Tibial nerve (tissue), 4 donors: ENCODE measurements around the gene LAMB1. TPM values are rescaled to one million over a fixed set of nuclear protein-coding genes. Genes with fewer than 3 reads are reported as not detected.

ENCODE experiments used
- DNase-seq, 2 donors: peaks; one replicate each; pipeline ENCODE4 v3.0.0-alpha.2; 2019; ENCODE audit warnings: low spot score in 2 of 2
- H3K27ac ChIP-seq, 4 donors: fragments of 200-600 bp; sonication (generic) in 3 of 4; one replicate each; pipeline ENCODE4 v1.5.1; 2017 to 2019; ENCODE audit warnings: mild to moderate bottlenecking in 1 of 4
- H3K27me3 ChIP-seq, 2 donors: fragments of 200-600 bp; sonication (generic) in 1 of 2; one replicate each; pipeline versions ENCODE4 v1.5.1 to v1.6.0; 2017 to 2019
- H3K36me3 ChIP-seq, 3 donors: fragments of 200-600 bp; sonication (generic); one replicate each; pipeline ENCODE4 v1.5.1; 2018 to 2019
- H3K4me1 ChIP-seq, 4 donors: fragments of 200-600 bp; sonication (generic) in 3 of 4; one replicate each; pipeline ENCODE4 v1.5.1; 2017 to 2019
- H3K4me3 ChIP-seq, 4 donors: fragments of 200-600 bp; sonication (generic) in 3 of 4; one replicate each; pipeline ENCODE4 v1.5.1; 2017 to 2019; ENCODE audit warnings: mild to moderate bottlenecking in 1 of 4, moderate library complexity in 1 of 4
- H3K9me3 ChIP-seq, 4 donors: fragments of 200-600 bp; sonication (generic) in 3 of 4; one replicate each; pipeline ENCODE4 v1.5.1; 2017 to 2019
- EP300 ChIP-seq, 2 donors: sonication (generic); formaldehyde crosslinking; IDR thresholded peaks; one replicate each; pipeline ENCODE4 v1.6.1; 2017; ENCODE audit warnings: antibody characterized with exemption in 2 of 2, mild to moderate bottlenecking in 1 of 2
- POLR2A ChIP-seq, 2 donors: fragments of 450-650 bp; IDR thresholded peaks; one replicate each; pipeline ENCODE4 v1.6.1; 2017; ENCODE audit warnings: antibody characterized with exemption in 2 of 2, mild to moderate bottlenecking in 2 of 2, moderate library complexity in 2 of 2
- WGBS, 2 donors: methylation state at CpG; one replicate each; pipeline ENCODE4 v1.1.5; 2018; 5-methylcytosine and 5-hydroxymethylcytosine counted together
- total RNA-seq, 4 donors: library from RNA; depleted of rRNA; stranded (reverse); fragments of >200 nt; gene quantifications; one replicate each; pipeline ENCODE4 v1.1.0, GENCODE V29; 2016
- TF ChIP-seq, protein P1 (sequence below), 5 experiments: fragments of 200-600 bp in 3 of 5; fragments of 450-650 bp in 2 of 5; sonication (generic) in 3 of 5; IDR thresholded peaks; one replicate each; pipeline ENCODE4 v1.5.1; 2016 to 2019; ENCODE audit warnings: antibody characterized with exemption in 5 of 5, mild to moderate bottlenecking in 3 of 5, moderate library complexity in 2 of 5

The LAMB1 gene
- total RNA-seq, 4 donors from 2014 or later = 232 to 563 (median 357) TPM

DNA sequence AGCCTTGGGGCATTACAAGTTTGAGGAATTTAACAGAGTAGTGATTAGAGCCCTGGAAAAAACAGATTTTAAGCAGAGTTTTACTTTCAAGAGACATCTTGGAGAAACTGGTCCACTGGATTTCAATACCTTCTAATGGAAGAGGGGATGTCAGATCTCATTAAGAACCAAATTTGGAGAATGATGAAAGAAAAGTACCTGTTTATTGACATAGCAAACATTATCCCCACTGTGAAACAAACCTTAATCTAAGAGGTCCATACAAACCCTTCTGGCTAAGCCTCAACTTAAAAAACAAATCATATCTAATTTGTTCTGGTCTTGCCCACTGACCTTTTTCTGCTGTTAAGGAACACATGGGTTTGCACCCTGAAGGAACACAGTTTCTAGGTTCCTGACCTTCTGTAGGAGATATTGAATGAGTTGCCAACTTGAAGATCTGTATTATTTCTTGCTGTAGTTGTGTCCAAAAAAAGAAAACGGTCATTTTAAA lies 53.5 kb downstream of the LAMB1 start:
- H3K9me3 ChIP-seq = no peaks in the 10 kb centered on the region
- H3K4me3 ChIP-seq = no peak overlapping the region
- no peak for DNase-seq
- peaks cover 0 to 62% (median 6%) of the 10 kb centered on the region in 3 donors for H3K36me3 ChIP-seq
- peak overlapping the region; percentile 4 to 91 (median 68) for H3K27ac ChIP-seq
- no peaks in the 10 kb centered on the region for H3K27me3 ChIP-seq
- no peak for TF ChIP-seq POLR2A (IDR thresholded peaks at IDR 0.05)
- TF ChIP-seq EP300 (IDR thresholded peaks at IDR 0.05) = no peak
- TF ChIP-seq, protein P1, sequence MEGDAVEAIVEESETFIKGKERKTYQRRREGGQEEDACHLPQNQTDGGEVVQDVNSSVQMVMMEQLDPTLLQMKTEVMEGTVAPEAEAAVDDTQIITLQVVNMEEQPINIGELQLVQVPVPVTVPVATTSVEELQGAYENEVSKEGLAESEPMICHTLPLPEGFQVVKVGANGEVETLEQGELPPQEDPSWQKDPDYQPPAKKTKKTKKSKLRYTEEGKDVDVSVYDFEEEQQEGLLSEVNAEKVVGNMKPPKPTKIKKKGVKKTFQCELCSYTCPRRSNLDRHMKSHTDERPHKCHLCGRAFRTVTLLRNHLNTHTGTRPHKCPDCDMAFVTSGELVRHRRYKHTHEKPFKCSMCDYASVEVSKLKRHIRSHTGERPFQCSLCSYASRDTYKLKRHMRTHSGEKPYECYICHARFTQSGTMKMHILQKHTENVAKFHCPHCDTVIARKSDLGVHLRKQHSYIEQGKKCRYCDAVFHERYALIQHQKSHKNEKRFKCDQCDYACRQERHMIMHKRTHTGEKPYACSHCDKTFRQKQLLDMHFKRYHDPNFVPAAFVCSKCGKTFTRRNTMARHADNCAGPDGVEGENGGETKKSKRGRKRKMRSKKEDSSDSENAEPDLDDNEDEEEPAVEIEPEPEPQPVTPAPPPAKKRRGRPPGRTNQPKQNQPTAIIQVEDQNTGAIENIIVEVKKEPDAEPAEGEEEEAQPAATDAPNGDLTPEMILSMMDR (IDR thresholded peaks at IDR 0.05) = no peak
- H3K4me1 ChIP-seq = peaks cover 0 to 93% (median 54%) of the 10 kb centered on the region in 4 donors
- WGBS, 2 donors = 37 to 52% methylated on average over 1 of the region's 1 CpG

DNA sequence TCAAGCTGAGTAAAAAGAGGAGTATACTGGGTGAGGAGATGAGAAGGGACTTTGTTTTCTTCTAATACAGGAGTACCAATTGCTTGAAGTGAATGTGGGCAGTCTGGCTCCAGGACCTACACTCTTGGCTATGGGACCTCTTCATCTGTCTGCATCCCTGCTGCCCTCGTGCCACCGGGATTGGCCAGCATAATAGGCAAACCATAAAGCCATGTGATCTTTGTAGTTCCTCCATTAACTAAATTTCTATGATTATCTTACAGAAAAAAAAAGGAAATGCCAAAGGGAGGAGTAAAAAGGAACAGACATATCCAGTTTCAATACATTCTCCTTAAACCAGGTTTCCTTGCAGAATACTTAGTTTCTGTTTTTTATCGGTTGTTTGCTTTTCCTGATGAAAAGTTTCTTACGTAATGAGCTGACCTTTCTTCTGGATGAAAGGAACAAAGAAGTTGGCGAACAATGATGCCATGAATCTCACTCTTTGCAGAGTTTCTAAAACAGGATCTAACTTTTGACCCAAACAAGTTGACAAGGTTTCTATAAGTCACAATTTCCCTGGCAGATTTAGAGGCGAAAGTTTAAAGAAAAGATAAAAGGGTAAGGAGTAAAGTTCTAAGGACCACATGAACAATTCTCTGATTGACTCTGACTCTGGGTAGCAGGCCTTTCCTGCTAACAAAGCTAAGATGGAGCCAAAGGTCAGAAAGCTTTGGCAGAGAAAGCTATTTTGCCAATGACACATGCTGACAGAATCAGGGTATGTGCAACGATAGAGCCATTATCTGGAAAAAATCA lies 54.1 kb downstream of the LAMB1 start:
- no peak overlapping the region for H3K4me3 ChIP-seq
- H3K4me1 ChIP-seq = peaks cover 0 to 87% (median 54%) of the 10 kb centered on the region in 4 donors
- TF ChIP-seq POLR2A (IDR thresholded peaks at IDR 0.05) (no peak), EP300 (IDR thresholded peaks at IDR 0.05) (peak; percentile 41 to 57)
- TF ChIP-seq, protein P1 (IDR thresholded peaks at IDR 0.05) = no peak
- WGBS, 2 donors = 34% methylated on average over 7 of the region's 7 CpGs
- DNase-seq = no peak
- H3K36me3 ChIP-seq = peaks cover 0 to 62% (median 6%) of the 10 kb centered on the region in 3 donors
- peak overlapping the region; percentile 4 to 91 (median 68) for H3K27ac ChIP-seq
- H3K9me3 ChIP-seq = no peaks in the 10 kb centered on the region
- H3K27me3 ChIP-seq = no peaks in the 10 kb centered on the region

DNA sequence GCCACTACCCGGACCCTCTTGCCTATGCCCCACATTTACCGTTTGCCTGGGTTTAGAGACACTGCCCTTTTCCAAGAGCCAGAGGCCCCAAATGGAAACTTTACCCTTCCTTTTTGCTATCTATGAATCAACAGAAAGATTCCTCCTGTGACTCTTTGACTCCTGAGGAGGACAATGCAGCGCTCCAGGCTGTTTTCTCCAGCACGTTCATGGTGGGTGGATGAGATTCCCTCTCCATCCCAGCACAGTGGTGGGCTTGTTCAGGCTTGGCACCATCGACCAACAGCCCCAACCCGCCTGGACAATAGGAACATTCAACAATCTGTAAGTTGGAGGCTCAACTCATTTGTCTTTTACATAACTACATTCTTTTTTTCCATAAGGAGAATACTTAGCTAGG lies 56.1 kb downstream of the LAMB1 start:
- Histone ChIP-seq H3K36me3 (peaks cover 0 to 60% (median 5%) of the 10 kb centered on the region in 3 donors), H3K4me1 (peaks cover 0 to 68% (median 48%) of the 10 kb centered on the region in 4 donors), H3K27ac (peak overlapping the region; percentile 38 to 91 (median 64)), H3K9me3 (no peaks in the 10 kb centered on the region), H3K27me3 (no peaks in the 10 kb centered on the region), H3K4me3 (no peak overlapping the region)
- DNase-seq = no peak
- TF ChIP-seq, protein P1 (IDR thresholded peaks at IDR 0.05) = no peak
- TF ChIP-seq EP300 (IDR thresholded peaks at IDR 0.05) = peak in 1 of 2 donors; percentile 50
- 46 to 47% methylated on average over 6 of the region's 6 CpGs for WGBS, 2 donors

DNA sequence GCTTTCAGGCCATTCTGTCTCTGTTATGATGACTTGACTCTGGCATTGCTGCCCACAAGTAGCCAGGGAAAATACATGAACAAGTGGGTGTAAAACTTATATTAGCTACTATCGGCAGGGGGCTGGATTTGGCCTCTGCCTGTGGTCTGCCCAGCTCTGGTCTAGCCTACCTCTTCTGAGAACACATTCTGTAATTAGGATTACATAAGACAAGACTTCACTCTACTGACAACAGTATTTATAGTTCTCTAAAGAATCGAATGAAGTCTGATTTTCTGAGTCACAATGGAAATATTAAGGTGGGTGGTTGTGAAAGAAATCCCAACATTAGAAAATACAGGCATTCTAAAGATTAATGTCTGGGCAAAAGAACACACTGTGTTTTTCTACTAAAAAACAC lies 56.5 kb downstream of the LAMB1 start:
- Histone ChIP-seq H3K36me3 (peaks cover 0 to 59% (median under 1%) of the 10 kb centered on the region in 3 donors), H3K9me3 (no peaks in the 10 kb centered on the region), H3K4me1 (peaks cover 0 to 63% (median 46%) of the 10 kb centered on the region in 4 donors), H3K4me3 (no peak overlapping the region), H3K27ac (peak overlapping the region; percentile 38 to 91 (median 64)), H3K27me3 (no peaks in the 10 kb centered on the region)
- TF ChIP-seq EP300 (IDR thresholded peaks at IDR 0.05) (no peak), POLR2A (IDR thresholded peaks at IDR 0.05) (no peak)
- TF ChIP-seq, protein P1 (IDR thresholded peaks at IDR 0.05) = no peak
- WGBS, 2 donors = 37 to 38% methylated on average over 2 of the region's 2 CpGs
- no peak for DNase-seq

DNA sequence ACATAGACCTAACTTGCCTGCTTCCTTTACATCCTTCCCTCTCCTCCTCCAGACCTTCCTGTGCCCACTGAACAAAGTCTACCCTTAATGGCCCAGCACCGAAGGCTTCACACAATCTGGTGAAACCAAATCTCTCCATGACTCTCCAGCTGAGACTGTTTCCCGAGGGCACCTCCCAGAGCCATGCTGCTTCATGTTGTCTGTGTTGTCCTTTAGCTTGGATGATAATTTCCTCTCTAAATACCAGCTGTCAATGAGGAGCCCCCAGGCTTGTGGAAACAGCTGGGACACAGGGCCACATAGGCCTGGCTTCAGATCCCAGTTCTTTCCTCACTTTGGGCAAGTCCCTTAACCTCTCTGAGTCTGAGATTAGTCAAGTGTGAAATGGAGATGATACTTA lies 57.6 kb downstream of the LAMB1 start:
- Histone ChIP-seq H3K27ac (peak overlapping the region; percentile 28 to 91 (median 64)), H3K36me3 (peaks cover 0 to 56% (median 0%) of the 10 kb centered on the region in 3 donors), H3K4me1 (peaks cover 0 to 66% (median 40%) of the 10 kb centered on the region in 4 donors), H3K9me3 (no peaks in the 10 kb centered on the region), H3K4me3 (no peak overlapping the region), H3K27me3 (no peaks in the 10 kb centered on the region)
- TF ChIP-seq, protein P1 (IDR thresholded peaks at IDR 0.05) = no peak
- TF ChIP-seq EP300 (IDR thresholded peaks at IDR 0.05) = no peak
- no peak for TF ChIP-seq POLR2A (IDR thresholded peaks at IDR 0.05)
- no peak for DNase-seq
- 57% methylated on average over 2 of the region's 2 CpGs for WGBS, 2 donors
